Measurements from ENCODE around the gene NEMP1.
"Not testable (repeated sequence)": the region's sequence is repeated elsewhere in the genome, so short reads cannot be mapped to it uniquely, and the experiment has no call there.

Gene NEMP1

DNA sequence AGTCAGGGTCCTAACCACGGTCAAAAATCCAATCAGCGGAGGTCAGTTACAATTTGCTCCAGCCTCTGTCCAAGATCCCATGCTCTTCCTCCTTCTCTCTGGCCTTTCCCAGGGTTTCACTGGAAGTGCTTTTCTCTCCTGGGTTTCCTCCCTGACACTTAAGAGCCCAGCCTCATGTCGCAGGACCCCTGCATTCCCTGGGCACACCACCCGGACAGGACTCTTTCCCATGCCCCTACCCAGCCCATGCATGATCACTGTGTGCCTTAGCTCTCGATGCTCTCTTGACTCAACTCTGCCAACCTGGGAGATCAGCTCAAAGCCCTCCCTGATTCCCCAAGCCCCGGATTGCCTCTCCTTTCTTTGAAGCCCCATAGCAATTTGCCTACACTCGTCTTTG lies 46.8 kb downstream of the NEMP1 start:
- TF ChIP-seq, protein P1, sequence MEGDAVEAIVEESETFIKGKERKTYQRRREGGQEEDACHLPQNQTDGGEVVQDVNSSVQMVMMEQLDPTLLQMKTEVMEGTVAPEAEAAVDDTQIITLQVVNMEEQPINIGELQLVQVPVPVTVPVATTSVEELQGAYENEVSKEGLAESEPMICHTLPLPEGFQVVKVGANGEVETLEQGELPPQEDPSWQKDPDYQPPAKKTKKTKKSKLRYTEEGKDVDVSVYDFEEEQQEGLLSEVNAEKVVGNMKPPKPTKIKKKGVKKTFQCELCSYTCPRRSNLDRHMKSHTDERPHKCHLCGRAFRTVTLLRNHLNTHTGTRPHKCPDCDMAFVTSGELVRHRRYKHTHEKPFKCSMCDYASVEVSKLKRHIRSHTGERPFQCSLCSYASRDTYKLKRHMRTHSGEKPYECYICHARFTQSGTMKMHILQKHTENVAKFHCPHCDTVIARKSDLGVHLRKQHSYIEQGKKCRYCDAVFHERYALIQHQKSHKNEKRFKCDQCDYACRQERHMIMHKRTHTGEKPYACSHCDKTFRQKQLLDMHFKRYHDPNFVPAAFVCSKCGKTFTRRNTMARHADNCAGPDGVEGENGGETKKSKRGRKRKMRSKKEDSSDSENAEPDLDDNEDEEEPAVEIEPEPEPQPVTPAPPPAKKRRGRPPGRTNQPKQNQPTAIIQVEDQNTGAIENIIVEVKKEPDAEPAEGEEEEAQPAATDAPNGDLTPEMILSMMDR (IDR thresholded peaks at IDR 0.05): no peak
- H3K4me3 ChIP-seq: no peak overlapping the region
- no peak overlapping the region for H3K27ac ChIP-seq
- DNase-seq (ENCODE audit: low spot score): no peak

DNA sequence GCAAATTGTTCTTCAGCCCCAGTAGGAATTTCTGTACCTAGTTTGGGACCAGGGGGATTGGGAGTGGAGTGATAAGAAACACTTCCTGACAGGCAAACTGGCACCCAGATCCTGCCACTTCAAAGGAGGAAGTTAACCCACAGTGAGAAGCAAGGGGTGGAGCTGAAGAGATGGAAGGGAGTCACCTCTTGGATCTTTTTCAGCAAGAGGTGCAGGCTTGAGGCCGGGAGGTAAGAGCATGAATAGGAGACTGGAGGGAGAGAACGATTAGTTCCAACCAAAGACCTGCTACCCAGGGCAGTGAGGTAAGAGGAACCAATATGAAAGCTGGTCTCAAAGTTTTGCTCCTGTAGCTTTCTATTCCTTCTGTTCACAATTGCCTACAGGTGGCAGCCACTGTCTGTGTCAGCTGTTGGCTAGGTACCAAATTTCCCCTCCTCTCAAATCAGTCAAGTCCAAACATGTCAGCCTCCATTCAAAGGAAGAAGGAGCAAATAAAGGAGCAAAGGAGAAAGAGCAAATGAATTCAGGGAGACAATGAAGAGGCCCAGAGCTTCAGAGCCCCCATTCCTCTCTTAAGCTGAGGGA lies 47.4 kb downstream of the NEMP1 start:
- DNase-seq (ENCODE audit: low spot score): no peak
- TF ChIP-seq, protein P1 (IDR thresholded peaks at IDR 0.05): no peak

DNA sequence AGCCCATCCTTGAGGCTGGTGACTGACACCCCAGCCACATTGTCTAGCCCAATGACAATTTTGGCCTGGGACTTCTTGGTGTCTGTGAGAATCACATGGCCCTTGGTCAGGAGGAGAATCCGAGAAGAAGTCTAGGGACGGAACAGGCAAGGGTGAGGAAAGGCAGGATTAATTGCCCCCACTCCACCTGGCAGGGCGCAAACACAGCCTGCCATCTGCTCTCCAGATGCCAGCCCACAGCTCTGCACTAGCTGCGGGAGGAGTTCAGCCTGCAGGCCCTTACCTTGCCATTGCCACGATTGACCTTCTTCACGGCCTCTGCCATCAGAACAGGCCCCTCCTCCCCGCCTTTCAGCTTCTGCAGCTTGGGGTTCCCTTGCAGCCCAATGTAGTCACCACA lies 49.1 kb downstream of the NEMP1 start:
- TF ChIP-seq, protein P1 (IDR thresholded peaks at IDR 0.05): no peak
- no peak for DNase-seq (ENCODE audit: low spot score)
- Histone ChIP-seq H3K27ac (no peak overlapping the region), H3K4me3 (no peak overlapping the region)

More for the DNA sequence above, 47.4 kb downstream of the NEMP1 start:
- Histone ChIP-seq H3K27ac (no peak overlapping the region), H3K4me3 (no peak overlapping the region)

DNA sequence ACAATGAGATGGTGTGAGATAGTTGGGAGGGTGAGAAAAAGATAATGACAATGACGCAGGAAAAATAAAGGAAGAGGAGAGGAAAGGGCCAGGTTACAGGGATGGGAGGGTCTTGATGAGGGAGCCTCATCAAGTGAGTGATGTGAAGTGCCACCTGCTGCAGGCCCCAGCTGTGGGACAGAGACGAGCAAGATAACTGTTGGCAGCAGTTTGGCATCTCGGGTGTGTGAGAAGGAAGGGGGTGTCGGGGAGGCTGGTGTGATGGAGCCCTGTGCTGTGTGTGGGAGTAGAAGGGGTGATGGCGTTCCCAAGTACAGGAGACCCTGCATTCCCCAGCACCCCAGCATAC lies 50.8 kb downstream of the NEMP1 start:
- TF ChIP-seq, protein P1 (IDR thresholded peaks at IDR 0.05): no peak
- H3K4me3 ChIP-seq: no peak overlapping the region
- no peak for DNase-seq (ENCODE audit: low spot score)
- no peak overlapping the region for H3K27ac ChIP-seq

GRCh38 chr12:57027011-57027804 lies 51.4 kb downstream of the NEMP1 start:
- DNase-seq (ENCODE audit: low spot score): no peak
- TF ChIP-seq, protein P1 (IDR thresholded peaks at IDR 0.05): no peak
- H3K4me3 ChIP-seq: no peak overlapping the region
- H3K27ac ChIP-seq: no peak overlapping the region

DNA sequence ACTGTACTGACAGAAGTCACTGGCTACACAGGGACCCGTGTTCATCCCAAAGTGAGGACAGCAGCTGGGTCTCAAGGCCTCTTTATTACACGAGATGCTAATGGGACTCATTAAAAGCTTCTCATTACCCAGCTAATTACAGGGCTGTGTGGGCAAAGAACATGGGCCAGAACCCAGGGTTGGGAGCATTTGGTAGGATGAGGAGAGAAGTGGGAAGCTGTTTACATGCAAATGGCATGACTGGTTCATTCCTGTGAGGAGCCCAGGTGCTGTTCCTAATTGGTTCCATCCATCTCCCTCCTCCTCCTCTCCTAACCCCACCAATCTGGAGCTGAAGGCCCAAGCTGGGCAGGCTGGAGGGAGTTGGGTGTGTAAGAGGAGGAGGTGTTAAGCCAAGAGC lies 53.4 kb downstream of the NEMP1 start:
- TF ChIP-seq, protein P1 (IDR thresholded peaks at IDR 0.05): no peak
- H3K27ac ChIP-seq: no peak overlapping the region
- no peak for DNase-seq (ENCODE audit: low spot score)
- H3K4me3 ChIP-seq: no peak overlapping the region

- not testable (repeated sequence) for H3K27ac ChIP-seq; DNase-seq (ENCODE audit: low spot score); H3K4me3 ChIP-seq
Observed at GRCh38 chr12:57022324-57022723, 56.3 kb downstream of the NEMP1 start.
